Erythroblast (primary cell): Measurements from ENCODE around the gene USP10.

Source experiments
- GATA1 ChIP-seq: IDR thresholded peaks from 2 replicates; pipeline ENCODE4 v1.6.1; 2011; ENCODE audit warnings: low read depth, mild to moderate bottlenecking, control low read depth, low read length, moderate library complexity
- POLR2A ChIP-seq: IDR thresholded peaks from 2 replicates; pipeline ENCODE4 v1.6.1; 2011; ENCODE audit warnings: mild to moderate bottlenecking, low read length

DNA sequence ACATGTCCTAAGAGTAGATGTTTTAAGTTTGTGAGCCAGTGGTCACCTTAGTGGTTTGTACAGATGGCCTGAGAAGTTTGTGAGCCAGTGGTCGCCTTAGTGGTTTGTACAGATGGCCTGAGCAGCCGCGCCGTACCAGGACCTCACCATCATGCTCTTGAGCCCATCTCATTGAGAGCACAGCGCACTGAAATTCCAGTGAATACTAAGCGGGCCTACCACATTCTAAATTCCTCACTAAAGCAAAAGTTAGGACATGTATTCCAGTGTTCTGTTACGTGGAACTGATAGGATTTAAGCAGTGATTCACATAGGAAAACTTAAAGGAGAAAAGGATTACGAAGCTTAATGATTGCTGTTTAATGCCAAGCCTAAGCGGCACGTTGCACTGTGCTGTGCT is 3.9 kb downstream of the USP10 start:
- TF ChIP-seq POLR2A: no peak
- TF ChIP-seq GATA1: no peak
